Stimulated activated naive CD8-positive, alpha-beta T cell treated with anti-CD3 and anti-CD28 coated beads, Interleukin-15, Interleukin-2, amounts not matched to agents 100 U/mL and 50 U/mL, for 24 hours (primary cell): ENCODE results near the gene PALD1.

Source experiments
- ATAC-seq: fragments of 150-1000 bp; cut with Tn5 transposase; one replicate; pipeline ENCODE4 v1.10.0; 2021
- DNase-seq: peaks from one replicate; pipeline ENCODE4 v3.0.0; 2021

The PALD1 gene

GRCh38 chr10:70504521-70505358 is 26.2 kb downstream of the PALD1 start:
- ATAC-seq (no peak), DNase-seq (no peak)

- ATAC-seq (no peak), DNase-seq (no peak)
Measured at GRCh38 chr10:70505908-70506307, 27.3 kb downstream of the PALD1 start.

- ATAC-seq, result no peak
Measured at GRCh38 chr10:70507966-70508365, 29.4 kb downstream of the PALD1 start.

GRCh38 chr10:70508912-70509756 is 30.6 kb downstream of the PALD1 start:
- no peak for DNase-seq
- ATAC-seq, result no peak

More at GRCh38 chr10:70507966-70508365, 29.4 kb downstream of the PALD1 start:
- no peak for DNase-seq

- ATAC-seq (no peak), DNase-seq (no peak)
Measured at GRCh38 chr10:70509757-70510147, 31.2 kb downstream of the PALD1 start.

GRCh38 chr10:70510453-70510852 is 31.9 kb downstream of the PALD1 start:
- no peak for DNase-seq

GRCh38 chr10:70510904-70511303 is 32.3 kb downstream of the PALD1 start:
- ATAC-seq, result no peak
- DNase-seq, result no peak

More at GRCh38 chr10:70510453-70510852, 31.9 kb downstream of the PALD1 start:
- ATAC-seq, result no peak

GRCh38 chr10:70512149-70512639 is 33.6 kb downstream of the PALD1 start:
- DNase-seq, result no peak
- ATAC-seq, result no peak

- DNase-seq (peak; percentile 56), ATAC-seq (peak; percentile 80)
Measured at GRCh38 chr10:70513848-70514309, 35.3 kb downstream of the PALD1 start.

- DNase-seq, result no peak
- ATAC-seq, result no peak
Measured at GRCh38 chr10:70514591-70514990, 36.0 kb downstream of the PALD1 start.

- DNase-seq, result no peak
- ATAC-seq, result no peak
Measured at GRCh38 chr10:70515035-70515667, 36.6 kb downstream of the PALD1 start.

GRCh38 chr10:70518695-70519094 is 40.1 kb downstream of the PALD1 start:
- DNase-seq, result no peak
- ATAC-seq, result peak; percentile 42

- ATAC-seq (no peak), DNase-seq (no peak)
Measured at GRCh38 chr10:70523057-70523456, 44.5 kb downstream of the PALD1 start.

GRCh38 chr10:70523549-70523948 is 45.0 kb downstream of the PALD1 start:
- DNase-seq, result no peak
- ATAC-seq, result no peak

- ATAC-seq, result no peak
- DNase-seq, result no peak
Measured at GRCh38 chr10:70528314-70528713, 49.7 kb downstream of the PALD1 start.

- ATAC-seq, result no peak
- DNase-seq, result no peak
Measured at GRCh38 chr10:70528741-70529362, 50.3 kb downstream of the PALD1 start.

GRCh38 chr10:70529848-70530247 is 51.3 kb downstream of the PALD1 start:
- no peak for DNase-seq

GRCh38 chr10:70530315-70530714 is 51.7 kb downstream of the PALD1 start:
- DNase-seq (no peak), ATAC-seq (no peak)

More at GRCh38 chr10:70529848-70530247, 51.3 kb downstream of the PALD1 start:
- ATAC-seq, result no peak

- DNase-seq (no peak), ATAC-seq (no peak)
Measured at GRCh38 chr10:70532554-70533188, 54.1 kb downstream of the PALD1 start.

GRCh38 chr10:70533189-70533558 is 54.6 kb downstream of the PALD1 start:
- DNase-seq, result no peak
- ATAC-seq, result no peak

GRCh38 chr10:70534281-70534680 is 55.7 kb downstream of the PALD1 start:
- no peak for DNase-seq
- no peak for ATAC-seq
